Measurements from ENCODE around the gene COG4.
"Not testable (repeated sequence)": the region's sequence is repeated elsewhere in the genome, so short reads cannot be mapped to it uniquely, and the experiment has no call there.

Gene COG4

GRCh38 chr16:70527315-70527996 is 4.1 kb upstream of the COG4 start:
- no peak for DNase-seq (ENCODE audit: low spot score)

- DNase-seq (ENCODE audit: low spot score) = no peak
These were observed 3.0 kb upstream of the COG4 start for GRCh38 chr16:70526403-70526802.

GRCh38 chr16:70524399-70524825 is 1.1 kb upstream of the COG4 start:
- not testable (repeated sequence) for DNase-seq (ENCODE audit: low spot score)

DNA sequence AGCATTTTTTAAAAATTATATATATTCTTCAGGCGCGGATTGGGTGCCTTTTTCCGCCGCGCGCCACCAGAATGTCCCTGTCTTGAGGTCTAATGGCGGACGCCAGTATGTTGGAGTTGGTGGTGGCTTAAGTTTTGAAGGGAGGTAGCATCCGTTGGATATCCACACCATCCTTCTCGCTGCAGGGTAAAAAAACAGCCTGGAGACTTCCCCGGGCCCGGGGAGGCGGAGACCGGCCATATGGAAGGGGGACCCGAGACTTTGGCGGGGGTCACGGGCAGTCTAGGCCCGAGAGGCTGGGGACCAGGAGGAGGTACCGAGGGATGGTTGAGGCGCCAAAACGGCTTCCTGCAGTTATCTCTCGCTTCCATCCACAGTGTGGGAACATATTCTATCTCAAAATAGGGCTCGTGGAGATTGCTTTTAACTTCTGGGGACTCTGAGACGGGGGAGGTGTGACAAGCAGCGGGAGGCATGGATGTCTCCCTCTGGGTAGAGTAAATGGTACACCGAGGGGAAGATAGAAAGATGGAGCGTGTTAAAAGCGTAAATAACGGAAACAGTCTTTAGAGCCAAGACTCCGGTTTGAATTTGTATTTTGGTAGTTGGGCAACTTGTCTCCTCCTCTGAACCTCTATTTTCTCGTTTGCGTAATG is 517 bp upstream of the COG4 start, which contains the start of gene SF3B3:
Gene SF3B3, plus strand, starts transcription at position 74 of the 656 bp plus-strand sequence. CDS start 2,841 bp downstream, outside the sequence.
- DNase-seq (ENCODE audit: low spot score) = peak; percentile 89

- DNase-seq (ENCODE audit: low spot score) = no peak
These were observed 908 bp downstream of the COG4 start for GRCh38 chr16:70522216-70523075.

DNA sequence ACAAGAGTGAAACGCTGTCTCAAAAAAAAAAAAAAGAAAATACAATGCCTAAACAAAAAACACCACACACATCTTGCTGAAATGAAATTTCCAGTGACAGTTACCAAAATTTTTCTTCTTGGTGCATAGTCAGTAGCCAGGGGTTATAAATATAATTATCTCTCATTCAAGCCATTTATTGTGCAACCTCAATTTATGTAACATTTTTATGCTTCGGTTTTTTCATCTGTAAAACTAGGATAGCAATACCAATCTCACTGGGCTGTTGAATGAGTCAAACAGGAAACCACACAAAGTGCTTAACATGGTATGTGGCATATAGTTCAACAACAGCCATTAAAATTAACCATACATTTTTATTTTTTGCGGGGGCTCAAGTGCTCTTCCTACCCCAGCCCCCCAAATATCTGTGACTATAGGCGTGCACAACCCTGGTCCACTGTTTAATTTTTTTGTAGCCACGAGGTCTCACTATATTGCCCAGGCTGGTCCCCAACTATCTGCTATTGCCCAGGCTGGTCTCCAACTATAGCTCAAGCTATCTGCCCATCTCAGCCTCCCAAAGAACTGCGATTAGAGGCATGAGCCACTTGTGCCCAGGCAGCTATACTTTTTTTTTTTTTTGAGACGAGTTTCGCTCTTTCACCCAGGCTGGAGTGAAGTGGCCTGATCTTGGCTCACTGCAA is 2.6 kb downstream of the COG4 start:
- no peak for DNase-seq (ENCODE audit: low spot score)

DNA sequence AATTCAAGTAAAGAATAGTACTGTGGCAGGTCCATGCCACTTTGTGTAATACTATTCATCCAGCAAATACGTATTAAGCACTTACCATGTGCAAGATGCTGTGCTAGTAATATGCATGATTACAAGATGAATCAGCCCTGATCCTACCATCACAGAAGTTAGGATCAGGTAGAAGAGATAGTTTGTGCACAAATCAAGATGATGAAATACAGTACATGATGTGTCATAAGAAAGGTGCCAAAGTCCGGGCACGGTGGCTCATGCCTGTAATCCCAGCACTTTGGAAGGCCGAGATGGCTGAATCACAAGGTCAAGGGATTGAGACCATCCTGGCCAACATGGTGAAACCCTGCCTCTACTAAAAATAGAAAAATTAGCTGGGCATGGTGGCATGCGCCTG is 10.9 kb downstream of the COG4 start:
- no peak for DNase-seq (ENCODE audit: low spot score)

- DNase-seq (ENCODE audit: low spot score) = no peak
These were observed 11.5 kb downstream of the COG4 start for GRCh38 chr16:70511833-70512232.

DNA sequence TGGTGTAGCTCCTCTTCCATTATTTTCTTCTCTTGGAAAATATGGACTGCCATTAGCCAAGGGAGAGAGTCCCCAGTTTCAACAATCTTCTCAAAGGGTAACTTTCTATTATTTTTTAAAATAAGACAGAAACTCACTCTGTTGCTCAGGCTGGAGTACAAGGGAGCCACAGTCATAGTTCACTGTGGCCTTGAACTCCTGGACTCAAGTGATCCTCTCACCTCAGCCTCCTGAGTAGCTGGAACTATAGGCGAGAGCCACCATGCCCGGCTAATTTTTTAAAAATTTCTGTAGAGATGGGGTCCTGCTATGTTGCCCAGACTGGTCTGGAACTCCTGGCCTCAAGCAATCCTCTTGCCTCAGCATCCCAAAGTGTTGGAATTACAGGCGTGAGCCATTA is 13.1 kb downstream of the COG4 start:
- no peak for DNase-seq (ENCODE audit: low spot score)

DNA sequence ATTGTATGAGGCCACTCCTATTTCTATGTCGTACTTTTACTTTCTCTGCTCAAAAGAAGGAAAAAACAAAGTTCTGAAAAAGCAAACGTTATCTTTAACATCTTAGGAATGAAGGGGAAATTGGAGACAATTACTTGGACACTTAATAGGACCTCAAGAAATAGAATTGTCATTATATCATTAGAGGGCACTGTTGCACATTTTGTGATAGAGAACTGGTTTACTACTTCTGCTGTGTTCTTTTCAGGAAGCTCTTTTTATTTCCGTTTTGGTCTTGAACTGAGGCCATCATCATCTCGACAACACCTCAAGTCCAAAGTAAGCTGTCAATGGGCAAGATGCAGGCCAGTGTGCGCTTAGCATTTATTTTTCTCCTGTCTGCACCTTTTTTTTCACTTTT is 14.6 kb downstream of the COG4 start:
- DNase-seq (ENCODE audit: low spot score) = no peak

GRCh38 chr16:70496513-70496912 is 26.8 kb downstream of the COG4 start:
- DNase-seq (ENCODE audit: low spot score) = no peak

DNA sequence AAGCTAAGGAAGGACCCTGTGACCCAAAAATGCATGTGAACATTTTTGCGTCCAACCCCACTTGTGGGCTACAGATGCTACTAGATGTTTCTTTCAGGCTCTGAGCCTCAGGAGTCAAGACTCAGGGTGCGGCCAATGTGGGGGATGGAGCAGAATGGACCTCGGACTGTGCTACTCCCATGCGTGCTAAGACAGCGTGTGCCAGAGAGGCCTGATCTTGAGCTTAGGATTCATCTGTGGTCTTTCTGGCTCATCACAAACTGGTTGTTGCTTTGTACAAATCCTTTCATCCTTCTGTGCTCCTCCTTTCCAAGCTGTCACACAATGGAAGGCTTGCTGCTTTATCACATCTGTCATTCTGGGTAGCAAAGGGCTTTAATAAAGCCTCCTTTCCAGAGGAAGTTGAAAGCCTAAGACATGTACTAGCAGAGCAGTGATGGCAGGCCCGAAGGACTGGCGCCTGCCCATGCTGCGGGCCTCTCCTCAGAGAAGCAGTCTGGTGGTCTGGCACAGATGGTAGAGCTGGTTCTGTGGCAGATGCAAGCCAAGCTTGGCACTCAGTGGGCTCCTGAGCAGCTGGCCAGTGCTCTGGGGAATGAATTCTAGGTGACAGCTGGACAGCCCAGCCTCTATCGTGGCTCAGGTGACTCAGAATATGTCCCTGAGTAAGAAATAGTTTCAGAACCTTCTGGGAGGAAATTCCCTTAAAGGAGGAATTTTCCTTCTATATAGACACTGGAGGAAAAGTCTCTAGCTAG is 27.8 kb downstream of the COG4 start:
- no peak for DNase-seq (ENCODE audit: low spot score)

DNA sequence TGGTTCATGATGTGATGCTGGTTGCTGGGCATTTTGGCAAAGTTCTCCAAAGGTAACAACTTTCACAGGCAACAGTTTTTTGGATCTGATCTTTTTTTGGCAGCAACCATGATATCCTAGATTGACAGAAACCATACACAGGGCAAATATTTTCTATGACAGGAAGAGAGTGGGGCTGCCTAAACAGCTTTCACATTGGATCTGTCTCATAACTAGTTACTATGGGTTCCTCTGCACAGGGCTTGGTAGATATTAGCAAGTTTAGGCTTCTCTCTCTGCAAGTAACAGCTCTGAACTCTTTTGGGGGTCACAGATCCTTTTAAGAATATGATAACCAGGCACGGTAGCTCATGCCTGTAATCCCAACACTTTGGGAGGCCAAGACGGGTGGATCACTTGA is 28.6 kb downstream of the COG4 start:
- DNase-seq (ENCODE audit: low spot score) = no peak

DNA sequence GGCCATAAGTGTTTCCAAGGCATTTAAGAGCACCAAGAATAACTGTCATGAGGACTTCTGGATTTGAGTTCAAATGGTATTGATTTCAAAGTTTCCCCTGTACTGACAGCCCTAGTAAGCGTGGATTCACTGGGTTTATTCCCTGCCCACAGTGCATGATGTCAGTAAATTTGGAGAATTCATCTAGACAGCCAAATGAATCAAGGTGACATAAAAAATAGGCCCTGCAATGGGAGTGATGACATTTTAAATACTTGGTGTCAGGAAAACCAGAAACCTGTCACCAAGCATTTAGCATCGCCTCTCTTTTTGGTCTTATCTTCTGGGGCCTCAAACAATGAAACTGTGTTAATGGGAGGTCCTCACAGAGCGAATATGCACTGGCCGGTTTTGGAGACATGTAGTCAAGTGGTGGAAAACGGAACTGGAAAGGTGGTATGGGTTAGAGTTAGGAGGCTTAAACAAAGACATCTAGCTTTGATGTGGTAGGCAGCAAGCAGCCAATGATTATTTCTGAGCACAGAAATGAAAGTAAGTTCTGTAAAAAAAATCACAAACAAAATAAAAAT is 29.1 kb downstream of the COG4 start:
- no peak for DNase-seq (ENCODE audit: low spot score)

DNA sequence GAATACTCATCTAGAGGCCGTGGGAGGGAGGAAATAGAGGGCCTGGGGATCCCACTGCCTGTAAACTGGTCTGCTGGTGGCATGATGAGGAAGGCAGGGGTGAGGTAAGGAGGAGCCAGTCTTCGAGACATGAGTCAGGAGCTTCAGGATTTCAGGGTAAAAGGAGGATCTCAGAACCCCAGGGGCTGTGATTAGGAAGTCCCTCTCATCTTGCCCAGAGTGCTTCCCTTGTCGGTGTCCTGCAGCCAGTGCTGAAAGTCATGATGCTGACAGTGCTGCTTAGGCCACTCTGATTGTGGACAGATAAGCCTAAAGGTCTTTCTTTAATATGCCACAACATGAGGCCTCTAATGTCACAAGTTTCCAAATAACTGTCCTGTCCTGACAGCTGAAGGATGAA is 29.6 kb downstream of the COG4 start:
- no peak for DNase-seq (ENCODE audit: low spot score)

- no peak for DNase-seq (ENCODE audit: low spot score)
These were observed 33.1 kb downstream of the COG4 start for GRCh38 chr16:70490261-70490660.

GRCh38 chr16:70484867-70485266 is 38.5 kb downstream of the COG4 start:
- DNase-seq (ENCODE audit: low spot score) = no peak

GRCh38 chr16:70483426-70483825 is 39.9 kb downstream of the COG4 start:
- DNase-seq (ENCODE audit: low spot score) = no peak

- no peak for DNase-seq (ENCODE audit: low spot score)
These were observed 40.7 kb downstream of the COG4 start for GRCh38 chr16:70482624-70483023.

DNA sequence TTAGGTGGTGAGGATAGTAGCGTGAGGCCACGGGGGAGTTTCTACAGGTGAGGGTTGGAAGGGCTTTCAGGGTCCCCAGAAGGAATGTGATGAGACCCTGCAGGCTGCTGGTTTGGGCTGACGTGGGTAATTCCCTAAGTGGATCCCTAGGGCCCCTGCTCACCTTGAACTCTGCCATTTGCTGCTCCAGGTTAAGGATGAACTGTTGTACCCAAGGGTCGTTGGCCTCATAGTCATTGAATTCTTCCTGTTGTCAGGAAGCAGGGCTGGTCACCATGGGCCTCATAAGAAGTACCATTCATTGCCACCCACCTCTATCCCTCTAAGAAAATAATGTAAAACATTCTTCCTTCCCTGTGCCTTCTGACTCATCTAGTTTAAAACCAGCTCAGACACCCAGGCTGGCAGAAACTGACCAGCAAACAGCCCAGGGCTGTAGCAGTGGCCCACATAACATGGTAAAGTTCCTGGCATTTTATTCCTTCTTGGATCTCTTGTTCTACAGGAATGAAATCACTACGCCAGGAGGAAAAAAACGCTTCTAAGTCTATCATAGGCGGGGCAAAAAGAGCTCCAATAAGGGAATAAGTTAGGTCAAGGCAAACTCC is 41.3 kb downstream of the COG4 start:
- DNase-seq (ENCODE audit: low spot score) = no peak

All from SK-N-DZ (cell line).